Mesothelial cell of epicardium (in vitro differentiated cells): ENCODE results near the gene CCSER1. TPM values are rescaled to one million over a fixed set of nuclear protein-coding genes. Genes with fewer than 3 reads are reported as not detected.

Experiments
- DNase-seq, 2 experiments: peaks; one replicate each; pipeline ENCODE4 v3.0.0; 2021; ENCODE audit warnings: low spot score in 2 of 2; ENCODE audit not compliant: unreplicated experiment in 2 of 2
- H3K27ac Mint-ChIP-seq: 2 replicates; pipeline ENCODE4 v1.8.0; 2021; ENCODE audit warnings: mixed read lengths
- H3K27me3 Mint-ChIP-seq: 2 replicates; pipeline ENCODE4 v1.8.0; 2021; ENCODE audit warnings: low read depth, mixed read lengths
- H3K36me3 Mint-ChIP-seq: 2 replicates; pipeline ENCODE4 v1.8.0; 2021; ENCODE audit warnings: mixed read lengths
- H3K4me1 Mint-ChIP-seq: 2 replicates; pipeline ENCODE4 v1.8.0; 2021; ENCODE audit warnings: mixed read lengths
- H3K4me3 Mint-ChIP-seq: 2 replicates; pipeline ENCODE4 v1.8.0; 2021; ENCODE audit warnings: mild to moderate bottlenecking, moderate library complexity, mixed read lengths
- H3K9me3 Mint-ChIP-seq: 2 replicates; pipeline ENCODE4 v1.8.0; 2021; ENCODE audit warnings: mixed read lengths
- total RNA-seq: library from RNA; stranded (reverse); gene quantifications from 3 replicates; pipeline ENCODE4 v1.2.1, GENCODE V29; 2021
- TF ChIP-seq, protein P1 (sequence below): fragments of 200-600 bp; sonication (generic); IDR thresholded peaks from one replicate; pipeline ENCODE4 v1.5.0; 2021; ENCODE audit warnings: antibody characterized with exemption; ENCODE audit not compliant: unreplicated experiment

The CCSER1 gene
- total RNA-seq, 1 donor from 2014 or later: 7.2 TPM

- TF ChIP-seq, protein P1, sequence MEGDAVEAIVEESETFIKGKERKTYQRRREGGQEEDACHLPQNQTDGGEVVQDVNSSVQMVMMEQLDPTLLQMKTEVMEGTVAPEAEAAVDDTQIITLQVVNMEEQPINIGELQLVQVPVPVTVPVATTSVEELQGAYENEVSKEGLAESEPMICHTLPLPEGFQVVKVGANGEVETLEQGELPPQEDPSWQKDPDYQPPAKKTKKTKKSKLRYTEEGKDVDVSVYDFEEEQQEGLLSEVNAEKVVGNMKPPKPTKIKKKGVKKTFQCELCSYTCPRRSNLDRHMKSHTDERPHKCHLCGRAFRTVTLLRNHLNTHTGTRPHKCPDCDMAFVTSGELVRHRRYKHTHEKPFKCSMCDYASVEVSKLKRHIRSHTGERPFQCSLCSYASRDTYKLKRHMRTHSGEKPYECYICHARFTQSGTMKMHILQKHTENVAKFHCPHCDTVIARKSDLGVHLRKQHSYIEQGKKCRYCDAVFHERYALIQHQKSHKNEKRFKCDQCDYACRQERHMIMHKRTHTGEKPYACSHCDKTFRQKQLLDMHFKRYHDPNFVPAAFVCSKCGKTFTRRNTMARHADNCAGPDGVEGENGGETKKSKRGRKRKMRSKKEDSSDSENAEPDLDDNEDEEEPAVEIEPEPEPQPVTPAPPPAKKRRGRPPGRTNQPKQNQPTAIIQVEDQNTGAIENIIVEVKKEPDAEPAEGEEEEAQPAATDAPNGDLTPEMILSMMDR: no peak
- H3K27ac Mint-ChIP-seq: no peak overlapping the region
- H3K4me3 Mint-ChIP-seq: no peak overlapping the region
- peaks cover 3% of the 10 kb centered on the region for H3K9me3 Mint-ChIP-seq
- H3K36me3 Mint-ChIP-seq: no peaks in the 10 kb centered on the region
- H3K4me1 Mint-ChIP-seq: peaks cover 2% of the 10 kb centered on the region
- H3K27me3 Mint-ChIP-seq: no peaks in the 10 kb centered on the region
- no peak for DNase-seq
Observed at GRCh38 chr4:91111556-91111955, 984.4 kb downstream of the CCSER1 start.

- TF ChIP-seq, protein P1: no peak
- DNase-seq: no peak
- H3K27ac Mint-ChIP-seq: no peak overlapping the region
Observed at GRCh38 chr4:91113130-91113706, 986.0 kb downstream of the CCSER1 start.

DNA sequence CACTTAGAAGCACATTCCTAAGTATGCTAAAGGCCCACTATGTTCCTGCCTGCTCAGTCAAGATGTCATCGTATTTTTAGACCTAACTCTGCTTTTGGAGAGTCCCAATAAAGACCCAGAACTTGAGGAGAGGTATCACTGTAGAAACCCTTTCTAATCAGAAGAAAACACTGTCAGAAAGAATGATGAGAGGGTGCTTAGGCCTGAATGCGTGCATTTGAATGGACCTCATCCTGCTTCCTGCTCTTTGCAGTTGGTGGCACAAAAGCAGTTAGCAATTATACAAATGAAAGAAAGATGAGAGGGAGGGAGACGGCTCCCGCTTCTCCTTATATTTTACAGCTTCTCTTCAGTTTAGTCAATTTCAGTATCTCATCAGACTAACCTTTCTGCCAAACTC is 987.2 kb downstream of the CCSER1 start:
- Mint-ChIP-seq H3K36me3 (no peaks in the 10 kb centered on the region), H3K27me3 (no peaks in the 10 kb centered on the region), H3K9me3 (no peaks in the 10 kb centered on the region), H3K4me1 (peaks cover 2% of the 10 kb centered on the region), H3K4me3 (no peak overlapping the region), H3K27ac (no peak overlapping the region)
- DNase-seq: no peak
- TF ChIP-seq, protein P1: no peak

More at GRCh38 chr4:91113130-91113706, 986.0 kb downstream of the CCSER1 start:
- peaks cover 2% of the 10 kb centered on the region for H3K4me1 Mint-ChIP-seq
- H3K27me3 Mint-ChIP-seq: no peaks in the 10 kb centered on the region
- H3K9me3 Mint-ChIP-seq: no peaks in the 10 kb centered on the region
- H3K36me3 Mint-ChIP-seq: no peaks in the 10 kb centered on the region
- no peak overlapping the region for H3K4me3 Mint-ChIP-seq

DNA sequence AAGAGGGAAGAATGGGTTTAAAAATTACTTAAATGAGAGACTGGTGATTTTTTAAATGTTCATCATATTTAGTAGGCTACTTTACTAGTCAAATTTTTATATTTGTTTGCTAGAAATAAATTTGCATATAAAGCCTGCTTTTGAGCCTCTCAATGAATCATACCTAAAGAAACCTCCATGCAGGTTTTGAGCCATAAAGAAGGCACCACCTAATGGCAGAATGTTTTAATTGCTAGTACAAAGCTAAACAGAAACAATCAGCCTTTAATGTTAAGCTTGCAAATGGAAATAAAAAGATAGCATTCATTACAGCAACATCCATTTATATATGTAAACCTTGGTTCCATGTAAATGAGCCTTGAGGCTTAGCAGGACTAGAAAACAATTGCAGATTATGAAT is 989.7 kb downstream of the CCSER1 start:
- H3K27me3 Mint-ChIP-seq: no peaks in the 10 kb centered on the region
- H3K36me3 Mint-ChIP-seq: no peaks in the 10 kb centered on the region
- H3K4me3 Mint-ChIP-seq: no peak overlapping the region
- TF ChIP-seq, protein P1: no peak
- H3K4me1 Mint-ChIP-seq: peaks cover 6% of the 10 kb centered on the region
- DNase-seq: no peak
- no peaks in the 10 kb centered on the region for H3K9me3 Mint-ChIP-seq
- no peak overlapping the region for H3K27ac Mint-ChIP-seq

- Mint-ChIP-seq H3K27me3 (no peaks in the 10 kb centered on the region), H3K4me1 (peaks cover 6% of the 10 kb centered on the region), H3K4me3 (no peak overlapping the region), H3K9me3 (no peaks in the 10 kb centered on the region), H3K27ac (no peak overlapping the region), H3K36me3 (no peaks in the 10 kb centered on the region)
- DNase-seq: no peak
- TF ChIP-seq, protein P1: no peak
Observed at GRCh38 chr4:91118597-91118996, 991.4 kb downstream of the CCSER1 start.

DNA sequence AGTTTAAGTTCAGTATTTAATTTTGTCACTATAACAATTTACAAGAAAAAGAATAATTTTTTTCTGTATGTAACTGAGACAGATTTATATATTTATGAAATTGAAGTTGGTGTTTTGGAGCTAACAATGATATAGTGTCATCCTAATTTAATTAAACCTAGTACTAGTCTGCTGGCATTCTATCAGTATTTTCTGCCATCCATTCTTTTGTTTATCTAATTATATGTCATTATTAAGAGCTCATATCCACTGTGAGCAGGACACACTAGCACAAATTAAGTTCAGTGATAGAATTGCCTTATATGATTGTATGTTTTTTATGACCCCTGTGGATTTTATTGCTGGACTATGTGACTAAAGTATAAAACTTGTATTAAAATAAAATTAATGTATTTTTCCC is 996.5 kb downstream of the CCSER1 start:
- no peak for DNase-seq
- Mint-ChIP-seq H3K36me3 (no peaks in the 10 kb centered on the region), H3K27me3 (no peaks in the 10 kb centered on the region), H3K9me3 (no peaks in the 10 kb centered on the region), H3K4me1 (peaks cover 21% of the 10 kb centered on the region), H3K4me3 (no peak overlapping the region), H3K27ac (no peak overlapping the region)
- TF ChIP-seq, protein P1: no peak
